HUES48 (cell line): ENCODE data around the gene KRI1.
"Not testable (repeated sequence)": the region's sequence is repeated elsewhere in the genome, so short reads cannot be mapped to it uniquely, and the experiment has no call there.

Experiments used
- H3K27ac ChIP-seq: one replicate; pipeline ENCODE4 v1.7.0; 2013; ENCODE audit warnings: low read depth, low read length, inconsistent platforms
- H3K27me3 ChIP-seq: 2 replicates; pipeline ENCODE4 v1.6.1; 2013; ENCODE audit warnings: mild to moderate bottlenecking, low read length; ENCODE audit not compliant: control insufficient read depth, insufficient read depth
- H3K36me3 ChIP-seq: 2 replicates; pipeline ENCODE4 v1.6.1; 2013; ENCODE audit warnings: low read length; ENCODE audit not compliant: control insufficient read depth, insufficient read depth
- H3K4me1 ChIP-seq: 2 replicates; pipeline ENCODE4 v1.6.1; 2013; ENCODE audit warnings: mild to moderate bottlenecking, low read length; ENCODE audit not compliant: control insufficient read depth, insufficient read depth
- H3K4me3 ChIP-seq: 2 replicates; pipeline ENCODE4 v1.5.1; 2013; ENCODE audit warnings: mild to moderate bottlenecking, low read depth, low read length
- H3K9ac ChIP-seq: 2 replicates; pipeline ENCODE4 v1.6.1; 2013; ENCODE audit warnings: mild to moderate bottlenecking, low read depth, low read length, moderate library complexity
- H3K9me3 ChIP-seq: 2 replicates; pipeline ENCODE4 v1.6.1; 2013; ENCODE audit warnings: low read length; ENCODE audit not compliant: control insufficient read depth, insufficient read depth

Gene KRI1

DNA sequence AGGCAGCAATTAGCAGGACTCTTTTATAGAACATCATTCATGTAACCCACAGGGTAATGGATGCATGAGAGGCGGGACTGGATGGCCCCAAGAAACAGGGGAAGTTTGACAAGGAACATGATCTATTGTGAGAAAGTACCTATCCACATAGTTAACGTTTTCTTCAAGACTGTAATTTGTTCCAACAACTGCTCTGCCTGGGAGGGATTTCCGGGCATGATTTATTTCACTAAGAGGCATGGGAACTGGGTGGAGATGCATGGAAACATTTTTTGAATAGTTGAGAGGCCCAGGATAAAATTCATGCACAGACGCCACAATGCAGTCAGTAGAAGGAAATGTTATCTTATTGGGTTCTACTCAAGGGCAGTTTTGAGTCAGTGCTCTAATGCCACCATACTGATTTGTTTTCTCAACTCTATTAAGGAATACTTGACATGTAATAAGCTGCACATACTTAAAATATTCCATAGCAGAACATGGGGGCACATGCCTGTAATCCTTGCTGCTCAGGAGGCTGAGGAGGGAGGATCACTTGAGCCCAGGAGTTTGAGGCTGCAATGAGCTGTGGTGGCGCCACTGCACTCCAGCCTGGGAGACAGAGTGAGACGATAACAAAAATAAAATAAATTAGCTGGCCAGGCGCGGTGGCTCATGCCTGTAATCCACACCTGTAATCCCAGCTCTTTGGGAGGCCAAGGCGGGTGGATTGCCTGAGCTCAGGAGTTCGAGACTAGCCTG is 32.0 kb downstream of the KRI1 start:
- Histone ChIP-seq H3K9ac (no peak overlapping the region), H3K9me3 (no peaks in the 10 kb centered on the region), H3K4me3 (no peak overlapping the region), H3K27ac (no peak overlapping the region), H3K27me3 (no peaks in the 10 kb centered on the region), H3K36me3 (no peaks in the 10 kb centered on the region), H3K4me1 (no peaks in the 10 kb centered on the region)

DNA sequence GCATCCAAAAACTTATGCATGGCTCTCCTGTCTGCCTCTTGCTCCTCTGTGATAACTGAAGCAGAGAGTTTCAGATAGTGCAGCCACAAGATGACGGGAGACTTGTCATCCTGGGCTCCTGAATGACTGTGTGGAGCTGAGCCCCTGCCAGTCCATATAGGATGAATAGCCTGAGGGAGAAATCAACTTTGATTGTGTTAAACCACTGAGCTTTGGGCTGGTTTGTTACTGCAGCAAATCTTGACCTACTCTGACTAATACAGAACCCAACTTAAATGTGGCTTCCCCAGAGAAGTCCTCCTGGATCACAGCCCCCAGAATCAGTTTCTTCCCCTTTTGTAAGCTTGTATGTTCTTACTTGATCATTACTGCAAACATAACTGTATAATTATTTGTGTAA is 33.4 kb downstream of the KRI1 start:
- Histone ChIP-seq H3K4me1 (no peaks in the 10 kb centered on the region), H3K9ac (no peak overlapping the region), H3K36me3 (no peaks in the 10 kb centered on the region), H3K27me3 (no peaks in the 10 kb centered on the region), H3K27ac (no peak overlapping the region), H3K9me3 (no peaks in the 10 kb centered on the region), H3K4me3 (no peak overlapping the region)

DNA sequence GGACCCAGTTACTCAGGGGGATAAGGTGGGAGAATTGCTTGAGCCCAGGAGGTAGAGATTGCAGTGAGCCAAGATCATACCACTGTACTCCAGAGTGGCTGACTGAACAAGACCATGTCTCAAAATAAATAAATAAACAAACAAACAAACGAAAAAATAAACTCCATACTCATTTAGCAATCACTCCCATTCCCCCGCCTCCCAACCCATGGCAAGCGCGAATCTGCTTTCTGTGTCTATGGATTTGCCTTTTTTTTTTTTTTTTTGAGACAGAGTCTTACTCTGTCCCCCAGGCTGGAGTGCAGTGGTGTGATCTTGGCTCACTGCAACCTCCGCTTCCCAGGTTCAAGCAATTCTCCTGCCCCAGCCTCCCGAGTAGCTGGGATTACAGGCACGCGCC is 38.9 kb downstream of the KRI1 start:
- not testable (repeated sequence) for H3K36me3 ChIP-seq, H3K9me3 ChIP-seq, H3K27ac ChIP-seq, H3K4me3 ChIP-seq, H3K9ac ChIP-seq, H3K27me3 ChIP-seq, H3K4me1 ChIP-seq

DNA sequence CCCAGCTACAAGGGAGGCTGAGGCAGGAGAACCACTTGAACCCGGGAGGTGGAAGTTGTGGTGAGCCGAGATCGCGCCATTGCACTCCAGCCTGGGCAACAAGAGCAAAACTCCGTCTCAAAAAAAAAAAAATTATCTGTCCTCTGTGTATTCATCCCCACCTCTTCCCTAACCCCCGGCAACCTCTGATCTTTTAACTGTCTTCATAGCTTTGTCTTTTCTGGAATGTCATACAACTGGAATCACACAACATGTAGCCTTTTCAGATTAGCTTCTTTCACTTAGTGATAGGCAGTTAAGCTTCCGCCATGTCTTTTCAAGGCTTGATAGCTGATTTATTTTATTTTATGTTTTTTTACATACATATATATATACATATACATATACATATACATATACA is 40.2 kb downstream of the KRI1 start:
- H3K9ac ChIP-seq, result no peak overlapping the region
- H3K27me3 ChIP-seq, result no peaks in the 10 kb centered on the region
- H3K4me1 ChIP-seq, result no peaks in the 10 kb centered on the region
- no peaks in the 10 kb centered on the region for H3K36me3 ChIP-seq
- no peak overlapping the region for H3K4me3 ChIP-seq
- H3K9me3 ChIP-seq, result no peaks in the 10 kb centered on the region
- H3K27ac ChIP-seq, result no peak overlapping the region

DNA sequence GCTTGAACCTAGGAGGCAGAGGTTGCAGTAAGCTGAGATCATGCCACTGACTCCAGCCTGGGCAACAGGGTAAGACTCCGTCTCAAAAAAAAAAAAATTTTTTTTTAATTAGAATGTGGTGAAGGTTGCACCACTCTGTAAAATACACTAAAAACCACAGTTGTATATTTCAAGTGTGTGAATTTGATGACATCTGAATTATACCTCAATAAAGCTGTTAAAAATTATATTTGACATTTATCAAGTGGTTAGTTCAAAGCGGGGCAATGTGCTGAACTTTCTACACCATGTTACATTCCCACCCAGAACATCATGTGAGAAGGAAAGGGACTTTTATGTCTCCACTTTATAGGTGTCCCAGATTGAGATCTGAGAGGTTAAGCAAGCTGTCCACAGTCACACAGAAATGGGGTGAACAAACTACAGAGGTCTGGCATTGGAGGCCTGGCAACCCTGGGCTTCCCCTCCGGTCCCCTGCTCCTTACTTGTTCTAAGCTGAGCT is 42.6 kb downstream of the KRI1 start:
- no peak overlapping the region for H3K9ac ChIP-seq
- H3K27ac ChIP-seq, result no peak overlapping the region
- H3K4me3 ChIP-seq, result no peak overlapping the region
- H3K9me3 ChIP-seq, result no peaks in the 10 kb centered on the region
- no peaks in the 10 kb centered on the region for H3K4me1 ChIP-seq
- peaks cover 13% of the 10 kb centered on the region for H3K27me3 ChIP-seq
- no peaks in the 10 kb centered on the region for H3K36me3 ChIP-seq

DNA sequence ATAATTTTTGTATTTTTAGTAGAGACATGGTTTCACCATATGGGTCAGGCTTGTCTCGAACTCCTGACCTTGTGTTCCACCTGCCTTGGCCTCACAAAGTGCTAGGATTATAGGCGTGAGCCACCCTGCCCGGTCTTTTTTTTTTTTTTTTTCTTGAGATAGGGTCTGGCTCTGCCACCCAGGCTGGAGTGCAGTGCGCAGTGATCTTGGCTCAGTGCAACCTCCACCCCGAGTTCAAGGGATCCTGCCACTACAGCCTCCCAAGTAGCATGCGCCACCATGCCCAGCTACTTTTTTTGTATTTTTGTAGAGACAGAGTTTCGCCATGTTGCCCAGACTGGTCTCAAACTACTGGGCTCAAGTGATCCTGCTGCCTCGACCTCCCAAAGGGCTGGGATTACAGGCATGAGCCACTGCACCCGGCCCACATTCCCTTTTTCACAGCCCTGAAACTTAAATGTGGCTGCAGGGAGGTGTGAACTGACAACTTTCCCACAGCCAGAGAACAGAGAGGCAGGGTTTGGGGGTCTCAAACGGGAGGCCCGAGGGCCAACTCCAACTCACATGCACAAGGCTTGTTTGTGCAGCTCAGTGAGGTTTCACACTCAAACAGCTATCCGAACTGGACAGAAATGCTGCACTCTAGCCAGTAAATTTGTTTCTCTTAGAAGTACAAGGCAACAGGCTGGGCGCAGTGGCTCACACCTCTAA is 44.2 kb downstream of the KRI1 start:
- H3K4me3 ChIP-seq, result no peak overlapping the region
- H3K9me3 ChIP-seq, result no peaks in the 10 kb centered on the region
- H3K4me1 ChIP-seq, result 0 out of 2 replicates have a peak, but pooled peaks cover 5% of the 10 kb centered on the region
- no peaks in the 10 kb centered on the region for H3K36me3 ChIP-seq
- H3K27ac ChIP-seq, result no peak overlapping the region
- no peak overlapping the region for H3K9ac ChIP-seq
- H3K27me3 ChIP-seq, result peaks cover 29% of the 10 kb centered on the region

DNA sequence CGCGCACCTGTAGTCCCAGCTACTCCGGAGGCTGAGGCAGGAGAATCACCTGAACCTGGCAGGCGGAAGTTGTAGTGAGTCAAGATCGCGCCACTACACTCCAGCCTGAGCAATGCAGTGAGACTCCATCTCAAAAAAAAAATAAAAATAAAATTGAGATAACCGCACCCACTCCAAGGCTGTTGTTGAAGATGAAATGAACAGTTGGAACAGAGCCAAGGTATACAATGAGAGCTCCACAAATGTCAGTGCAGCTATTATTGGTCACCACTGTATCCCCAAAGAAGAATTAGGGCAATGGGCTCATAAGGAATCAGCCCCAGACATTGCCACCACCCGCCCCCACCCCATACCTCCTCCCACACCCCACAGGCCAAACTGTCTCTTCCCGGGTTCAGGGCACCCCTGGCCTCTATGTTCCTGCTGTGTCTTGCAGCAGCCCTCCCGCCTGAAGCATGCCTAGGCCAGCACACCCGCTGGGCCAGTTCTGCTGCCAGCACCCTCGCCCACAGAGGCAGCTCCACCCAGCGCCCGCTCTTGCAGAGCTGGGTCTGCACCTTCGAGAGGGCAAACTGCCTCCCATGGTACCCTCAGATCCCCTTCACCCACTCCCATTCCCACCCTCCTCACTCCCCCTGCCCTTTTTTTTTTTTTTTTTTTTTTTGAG is 45.0 kb downstream of the KRI1 start:
- Histone ChIP-seq H3K9me3 (no peaks in the 10 kb centered on the region), H3K9ac (no peak overlapping the region)

DNA sequence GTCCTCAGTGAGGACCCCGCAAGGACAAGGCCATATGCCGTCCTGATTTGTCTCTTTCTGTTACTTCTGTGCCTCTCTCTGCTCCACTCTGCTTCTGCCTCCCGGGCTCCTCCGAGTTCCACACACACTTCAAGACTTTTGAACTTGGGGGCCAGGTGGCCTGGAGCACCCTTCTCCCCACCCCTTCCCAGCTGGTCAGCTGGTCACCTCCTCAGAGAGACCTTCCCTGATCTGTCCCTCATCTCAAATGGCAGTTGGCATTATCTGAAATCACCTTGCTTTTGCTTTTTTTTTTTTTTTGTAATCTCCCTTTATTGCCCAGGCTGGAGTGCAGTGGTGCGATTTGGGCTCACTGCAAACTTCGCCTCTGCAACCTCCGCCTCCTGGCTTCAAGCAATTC is 46.4 kb downstream of the KRI1 start:
- Histone ChIP-seq H3K9ac (no peak overlapping the region), H3K4me3 (no peak overlapping the region), H3K36me3 (no peaks in the 10 kb centered on the region), H3K9me3 (no peaks in the 10 kb centered on the region), H3K27ac (no peak overlapping the region), H3K27me3 (peaks cover 51% of the 10 kb centered on the region), H3K4me1 (peaks cover 9% of the 10 kb centered on the region; the same call in 1 of the 2 replicates)

More for the DNA sequence above, 45.0 kb downstream of the KRI1 start:
- Histone ChIP-seq H3K4me3 (no peak overlapping the region), H3K27me3 (peaks cover 37% of the 10 kb centered on the region), H3K27ac (no peak overlapping the region), H3K36me3 (no peaks in the 10 kb centered on the region), H3K4me1 (0 out of 2 replicates have a peak, but pooled peaks cover 5% of the 10 kb centered on the region)

DNA sequence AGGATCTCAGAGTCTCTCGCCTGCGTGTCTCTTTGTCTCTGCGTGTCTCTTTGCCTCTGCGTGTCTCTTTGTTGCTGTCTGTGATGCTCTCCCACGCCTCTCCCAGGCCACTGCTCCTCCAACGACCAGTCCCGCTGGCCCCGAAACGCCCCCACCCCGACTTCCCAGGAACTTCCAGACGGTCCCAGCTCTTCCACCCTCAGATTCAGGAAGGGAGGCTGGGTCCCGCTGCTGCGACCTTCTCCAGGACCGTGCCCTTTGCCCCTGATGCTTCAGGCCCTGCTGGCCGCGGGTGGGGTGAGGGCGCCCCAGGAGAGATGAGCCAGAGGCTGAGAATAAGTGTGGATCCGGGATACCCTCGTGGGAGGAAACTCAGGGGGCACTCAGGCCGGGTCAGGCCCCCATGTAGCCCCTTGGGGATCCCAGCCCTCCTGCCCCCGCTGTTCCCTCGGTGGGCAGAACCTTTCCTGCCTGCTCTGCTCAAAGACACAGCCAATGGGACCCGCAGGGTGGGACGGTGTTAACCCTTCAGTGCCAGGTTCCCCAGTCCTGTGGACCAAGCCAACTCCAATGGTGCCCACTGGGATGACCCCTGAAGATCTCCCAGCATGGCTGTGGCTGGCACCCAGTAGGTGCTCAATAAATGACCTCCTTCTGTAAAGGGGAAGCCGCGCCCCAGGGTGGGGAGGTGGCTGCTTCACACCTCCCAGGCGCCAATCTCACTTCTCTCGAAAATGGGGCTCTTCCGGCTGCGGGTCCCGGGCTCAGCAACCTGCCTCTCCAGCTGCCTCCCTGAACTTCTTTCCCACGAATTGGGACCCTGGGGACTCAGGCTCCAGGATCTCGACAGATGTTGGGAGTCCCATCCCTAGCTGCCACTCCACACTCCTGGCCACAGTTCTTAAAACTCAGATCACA is 47.1 kb downstream of the KRI1 start:
- Histone ChIP-seq H3K27ac (no peak overlapping the region), H3K9ac (no peak overlapping the region), H3K4me3 (peak overlapping the region; percentile 78), H3K27me3 (peaks cover 58% of the 10 kb centered on the region), H3K4me1 (peaks cover 9% of the 10 kb centered on the region; the same call in 1 of the 2 replicates), H3K9me3 (no peaks in the 10 kb centered on the region), H3K36me3 (no peaks in the 10 kb centered on the region)

DNA sequence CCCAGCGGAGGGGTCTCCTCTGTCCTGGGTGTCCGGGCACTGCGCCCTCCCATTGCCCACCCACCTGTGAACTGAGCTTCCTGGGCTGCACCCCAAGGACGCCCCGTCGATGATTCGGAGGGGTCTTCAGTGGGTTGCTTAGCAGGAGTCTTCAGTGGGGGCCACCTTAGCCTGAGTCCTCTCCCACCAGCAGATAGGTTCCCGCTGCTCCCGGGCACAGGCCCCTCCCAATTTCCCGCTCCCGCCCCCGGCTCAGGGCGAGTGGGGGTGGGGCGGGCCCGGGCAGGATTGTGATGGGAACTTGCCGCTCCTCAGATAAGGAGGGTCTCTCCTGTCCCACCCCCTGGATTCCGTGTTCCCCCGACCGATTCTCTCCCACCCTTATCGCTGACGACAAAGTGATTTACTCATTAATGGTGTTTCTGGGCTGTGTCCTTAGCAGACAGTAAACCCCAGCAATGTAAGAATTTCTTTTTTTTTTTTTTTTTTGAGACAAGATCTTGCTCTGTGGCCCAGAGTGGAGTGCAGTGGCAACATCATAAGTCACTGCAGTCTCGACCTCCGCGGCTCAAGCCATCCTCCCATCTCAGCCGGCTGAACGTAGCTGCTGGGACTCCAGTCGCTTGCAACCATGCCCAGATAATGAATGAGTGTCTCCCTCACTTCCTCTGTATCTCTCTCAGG is 47.9 kb downstream of the KRI1 start:
- Histone ChIP-seq H3K9ac (no peak overlapping the region), H3K27ac (no peak overlapping the region), H3K4me1 (peaks cover 9% of the 10 kb centered on the region; the same call in 1 of the 2 replicates), H3K4me3 (peak overlapping the region; percentile 78), H3K27me3 (peaks cover 66% of the 10 kb centered on the region), H3K9me3 (no peaks in the 10 kb centered on the region), H3K36me3 (no peaks in the 10 kb centered on the region)
